ENCODE data around the gene CCDC154. TPM values are rescaled to one million over a fixed set of nuclear protein-coding genes. Genes with fewer than 3 reads are reported as not detected.

The CCDC154 gene
- total and polyA plus RNA-seq, 8 donors, result 0.59 to 7.8 (median 2.1) TPM

GRCh38 chr16:1446296-1447080 lies 2.1 kb upstream of the CCDC154 start:
- ATAC-seq (no peak), FAIRE-seq (no peak), DNase-seq (no peak)
- intact Hi-C loops (cut with DNase I), result no loop called here
- no peaks in the 10 kb centered on the region for H3K9me3 ChIP-seq
- H3K27me3 ChIP-seq, result no peaks in the 10 kb centered on the region
- no peaks in the 10 kb centered on the region for H3K4me1 ChIP-seq
- 93% methylated on average over 35 to 41 of the region's 41 CpGs for WGBS, 2 donors
- TF ChIP-seq CTCF (IDR thresholded peaks at IDR 0.05), result no peak
- no peak overlapping the region for H3K4me3 ChIP-seq
- H3K36me3 ChIP-seq, result no peaks in the 10 kb centered on the region
- no peak overlapping the region for H3K27ac ChIP-seq

GRCh38 chr16:1445518-1446203 lies 1.3 kb upstream of the CCDC154 start:
- Histone ChIP-seq H3K36me3 (no peaks in the 10 kb centered on the region), H3K9me3 (no peaks in the 10 kb centered on the region), H3K4me3 (no peak overlapping the region), H3K27me3 (no peaks in the 10 kb centered on the region), H3K27ac (no peak overlapping the region), H3K4me1 (no peaks in the 10 kb centered on the region)
- ATAC-seq, result no peak
- FAIRE-seq, result no peak
- TF ChIP-seq CTCF (IDR thresholded peaks at IDR 0.05), result no peak
- 85 to 90% methylated on average over 25 of the region's 25 CpGs for WGBS, 2 donors
- no peak for DNase-seq
- intact Hi-C loops (cut with DNase I), result no loop called here

- FAIRE-seq (no peak), DNase-seq (no peak), ATAC-seq (no peak)
- Histone ChIP-seq H3K27me3 (no peaks in the 10 kb centered on the region), H3K4me1 (no peaks in the 10 kb centered on the region), H3K9me3 (no peaks in the 10 kb centered on the region), H3K4me3 (no peak overlapping the region), H3K36me3 (no peaks in the 10 kb centered on the region), H3K27ac (no peak overlapping the region)
- WGBS, 2 donors, result 81 to 89% methylated on average over 46 to 48 of the region's 48 CpGs
- intact Hi-C loops (cut with DNase I), result no loop called here
- no peak for TF ChIP-seq CTCF (IDR thresholded peaks at IDR 0.05)
Measured at GRCh38 chr16:1444730-1445517, 568 bp upstream of the CCDC154 start.

GRCh38 chr16:1443403-1443973 lies 868 bp downstream of the CCDC154 start:
- Histone ChIP-seq H3K9me3 (no peaks in the 10 kb centered on the region), H3K27ac (no peak overlapping the region), H3K4me3 (no peak overlapping the region), H3K4me1 (no peaks in the 10 kb centered on the region), H3K27me3 (no peaks in the 10 kb centered on the region), H3K36me3 (no peaks in the 10 kb centered on the region)
- ATAC-seq (peak; percentile 15 to 66 (median 38)), FAIRE-seq (no peak), DNase-seq (no peak)
- intact Hi-C loops (cut with DNase I), result no loop called here
- no peak for TF ChIP-seq CTCF (IDR thresholded peaks at IDR 0.05)
- WGBS, 2 donors, result 46 to 47% methylated on average over 26 to 38 of the region's 38 CpGs
